GM23338 (cell line): ENCODE data around the gene FAM227B.

Experiments
- CREB1 ChIP-seq: fragments of 250-450 bp; sonication (Bioruptor Pico); IDR thresholded peaks from 2 replicates; pipeline ENCODE4 v1.5.0; 2020; ENCODE audit warnings: low read depth, mild to moderate bottlenecking, moderate library complexity
- CTCF ChIP-seq, 2 experiments: fragments of 200-600 bp in 1 of 2; sonication (generic) in 1 of 2; conservative IDR thresholded peaks; 2 replicates each; pipeline versions ENCODE4 v1.5.1 to v1.6.1; 2016 to 2017; ENCODE audit warnings: antibody characterized with exemption in 2 of 2, low read depth in 2 of 2, mild to moderate bottlenecking in 2 of 2, moderate library complexity in 1 of 2
- EZH2 ChIP-seq: fragments of 200-600 bp; sonication (generic); IDR thresholded peaks from one replicate; pipeline ENCODE4 v1.8.0; 2017; ENCODE audit warnings: antibody characterized with exemption, mild to moderate bottlenecking, low read depth; ENCODE audit not compliant: unreplicated experiment
- EZH2phosphoT487 ChIP-seq: fragments of 200-600 bp; sonication (generic); IDR thresholded peaks from one replicate; pipeline ENCODE4 v1.8.1; 2018; ENCODE audit warnings: antibody characterized with exemption; ENCODE audit not compliant: unreplicated experiment
- JUNB ChIP-seq: IDR thresholded peaks from one replicate; pipeline ENCODE4 v1.6.1; 2016; ENCODE audit warnings: antibody characterized with exemption; ENCODE audit not compliant: unreplicated experiment
- POLR2AphosphoS5 ChIP-seq: IDR thresholded peaks from 2 replicates; pipeline ENCODE4 v1.6.1; 2016; ENCODE audit warnings: antibody characterized with exemption, low read depth
- STAT1 ChIP-seq: IDR thresholded peaks from one replicate; pipeline ENCODE4 v1.6.1; 2016; ENCODE audit warnings: antibody characterized with exemption; ENCODE audit not compliant: unreplicated experiment
- ZNF114 ChIP-seq: fragments of 250-450 bp; sonication (Bioruptor Pico); IDR thresholded peaks from 2 replicates; pipeline ENCODE4 v1.5.0; 2020; ENCODE audit warnings: mild to moderate bottlenecking, moderate library complexity
- TF ChIP-seq, protein P1 (sequence below): IDR thresholded peaks from one replicate; pipeline ENCODE4 v1.6.1; 2018; ENCODE audit warnings: antibody characterized with exemption; ENCODE audit not compliant: unreplicated experiment
- TF ChIP-seq, protein P2 (sequence below): IDR thresholded peaks from 2 replicates; pipeline ENCODE4 v1.6.1; 2016; ENCODE audit warnings: antibody characterized with exemption
- TF ChIP-seq, protein P3 (sequence below): fragments of 250-450 bp; sonication (Bioruptor Pico); IDR thresholded peaks from 2 replicates; pipeline ENCODE4 v1.5.0; 2020; ENCODE audit warnings: mild to moderate bottlenecking, moderate library complexity

DNA sequence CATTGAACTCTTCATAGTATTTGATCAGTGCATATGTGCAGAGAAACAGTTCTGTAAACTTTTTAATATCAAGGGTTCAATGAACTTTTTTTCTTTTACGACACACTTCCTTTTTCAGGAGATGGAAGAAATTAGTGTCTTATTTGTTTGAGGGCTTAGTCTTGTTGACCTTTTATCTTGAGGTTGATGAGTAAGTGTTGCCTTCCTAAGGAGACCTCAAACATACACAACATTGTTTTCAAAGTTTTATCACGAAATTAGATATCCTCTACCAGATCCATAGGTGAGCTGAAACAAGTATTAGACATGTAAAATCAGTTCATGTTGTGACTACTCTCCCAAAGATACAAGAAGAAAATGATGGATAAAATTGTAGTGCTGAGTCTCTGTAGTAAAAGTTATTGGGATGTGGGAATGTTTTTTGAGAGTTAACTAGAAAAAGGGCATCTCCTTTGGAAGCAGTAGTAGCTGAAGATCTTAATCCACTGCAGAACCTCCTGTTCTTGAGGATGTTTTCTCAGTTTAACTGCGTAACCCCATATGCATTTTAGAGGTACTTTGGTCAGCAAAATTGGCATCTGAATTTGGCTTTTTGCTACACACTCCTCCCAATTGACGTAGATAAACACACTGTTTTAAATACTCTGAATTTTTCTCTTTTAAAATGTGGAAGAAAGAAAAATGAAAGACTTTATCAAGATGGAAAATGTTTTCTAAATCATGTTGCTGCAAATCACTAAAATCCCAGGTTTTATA lies 333.8 kb downstream of the FAM227B start:
- no peak for TF ChIP-seq EZH2phosphoT487
- TF ChIP-seq CREB1 (CRISPR knock-in tag), result no peak
- no peak for TF ChIP-seq CTCF (conservative IDR thresholded peaks at IDR 0.05; ENCODE audit: low read depth in 2 of 2)
- TF ChIP-seq JUNB, result no peak
- no peak for TF ChIP-seq EZH2
- no peak for TF ChIP-seq POLR2AphosphoS5
- TF ChIP-seq, protein P1, sequence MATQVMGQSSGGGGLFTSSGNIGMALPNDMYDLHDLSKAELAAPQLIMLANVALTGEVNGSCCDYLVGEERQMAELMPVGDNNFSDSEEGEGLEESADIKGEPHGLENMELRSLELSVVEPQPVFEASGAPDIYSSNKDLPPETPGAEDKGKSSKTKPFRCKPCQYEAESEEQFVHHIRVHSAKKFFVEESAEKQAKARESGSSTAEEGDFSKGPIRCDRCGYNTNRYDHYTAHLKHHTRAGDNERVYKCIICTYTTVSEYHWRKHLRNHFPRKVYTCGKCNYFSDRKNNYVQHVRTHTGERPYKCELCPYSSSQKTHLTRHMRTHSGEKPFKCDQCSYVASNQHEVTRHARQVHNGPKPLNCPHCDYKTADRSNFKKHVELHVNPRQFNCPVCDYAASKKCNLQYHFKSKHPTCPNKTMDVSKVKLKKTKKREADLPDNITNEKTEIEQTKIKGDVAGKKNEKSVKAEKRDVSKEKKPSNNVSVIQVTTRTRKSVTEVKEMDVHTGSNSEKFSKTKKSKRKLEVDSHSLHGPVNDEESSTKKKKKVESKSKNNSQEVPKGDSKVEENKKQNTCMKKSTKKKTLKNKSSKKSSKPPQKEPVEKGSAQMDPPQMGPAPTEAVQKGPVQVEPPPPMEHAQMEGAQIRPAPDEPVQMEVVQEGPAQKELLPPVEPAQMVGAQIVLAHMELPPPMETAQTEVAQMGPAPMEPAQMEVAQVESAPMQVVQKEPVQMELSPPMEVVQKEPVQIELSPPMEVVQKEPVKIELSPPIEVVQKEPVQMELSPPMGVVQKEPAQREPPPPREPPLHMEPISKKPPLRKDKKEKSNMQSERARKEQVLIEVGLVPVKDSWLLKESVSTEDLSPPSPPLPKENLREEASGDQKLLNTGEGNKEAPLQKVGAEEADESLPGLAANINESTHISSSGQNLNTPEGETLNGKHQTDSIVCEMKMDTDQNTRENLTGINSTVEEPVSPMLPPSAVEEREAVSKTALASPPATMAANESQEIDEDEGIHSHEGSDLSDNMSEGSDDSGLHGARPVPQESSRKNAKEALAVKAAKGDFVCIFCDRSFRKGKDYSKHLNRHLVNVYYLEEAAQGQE, result no peak
- TF ChIP-seq, protein P2, sequence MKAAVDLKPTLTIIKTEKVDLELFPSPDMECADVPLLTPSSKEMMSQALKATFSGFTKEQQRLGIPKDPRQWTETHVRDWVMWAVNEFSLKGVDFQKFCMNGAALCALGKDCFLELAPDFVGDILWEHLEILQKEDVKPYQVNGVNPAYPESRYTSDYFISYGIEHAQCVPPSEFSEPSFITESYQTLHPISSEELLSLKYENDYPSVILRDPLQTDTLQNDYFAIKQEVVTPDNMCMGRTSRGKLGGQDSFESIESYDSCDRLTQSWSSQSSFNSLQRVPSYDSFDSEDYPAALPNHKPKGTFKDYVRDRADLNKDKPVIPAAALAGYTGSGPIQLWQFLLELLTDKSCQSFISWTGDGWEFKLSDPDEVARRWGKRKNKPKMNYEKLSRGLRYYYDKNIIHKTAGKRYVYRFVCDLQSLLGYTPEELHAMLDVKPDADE, result no peak
- TF ChIP-seq, protein P3, sequence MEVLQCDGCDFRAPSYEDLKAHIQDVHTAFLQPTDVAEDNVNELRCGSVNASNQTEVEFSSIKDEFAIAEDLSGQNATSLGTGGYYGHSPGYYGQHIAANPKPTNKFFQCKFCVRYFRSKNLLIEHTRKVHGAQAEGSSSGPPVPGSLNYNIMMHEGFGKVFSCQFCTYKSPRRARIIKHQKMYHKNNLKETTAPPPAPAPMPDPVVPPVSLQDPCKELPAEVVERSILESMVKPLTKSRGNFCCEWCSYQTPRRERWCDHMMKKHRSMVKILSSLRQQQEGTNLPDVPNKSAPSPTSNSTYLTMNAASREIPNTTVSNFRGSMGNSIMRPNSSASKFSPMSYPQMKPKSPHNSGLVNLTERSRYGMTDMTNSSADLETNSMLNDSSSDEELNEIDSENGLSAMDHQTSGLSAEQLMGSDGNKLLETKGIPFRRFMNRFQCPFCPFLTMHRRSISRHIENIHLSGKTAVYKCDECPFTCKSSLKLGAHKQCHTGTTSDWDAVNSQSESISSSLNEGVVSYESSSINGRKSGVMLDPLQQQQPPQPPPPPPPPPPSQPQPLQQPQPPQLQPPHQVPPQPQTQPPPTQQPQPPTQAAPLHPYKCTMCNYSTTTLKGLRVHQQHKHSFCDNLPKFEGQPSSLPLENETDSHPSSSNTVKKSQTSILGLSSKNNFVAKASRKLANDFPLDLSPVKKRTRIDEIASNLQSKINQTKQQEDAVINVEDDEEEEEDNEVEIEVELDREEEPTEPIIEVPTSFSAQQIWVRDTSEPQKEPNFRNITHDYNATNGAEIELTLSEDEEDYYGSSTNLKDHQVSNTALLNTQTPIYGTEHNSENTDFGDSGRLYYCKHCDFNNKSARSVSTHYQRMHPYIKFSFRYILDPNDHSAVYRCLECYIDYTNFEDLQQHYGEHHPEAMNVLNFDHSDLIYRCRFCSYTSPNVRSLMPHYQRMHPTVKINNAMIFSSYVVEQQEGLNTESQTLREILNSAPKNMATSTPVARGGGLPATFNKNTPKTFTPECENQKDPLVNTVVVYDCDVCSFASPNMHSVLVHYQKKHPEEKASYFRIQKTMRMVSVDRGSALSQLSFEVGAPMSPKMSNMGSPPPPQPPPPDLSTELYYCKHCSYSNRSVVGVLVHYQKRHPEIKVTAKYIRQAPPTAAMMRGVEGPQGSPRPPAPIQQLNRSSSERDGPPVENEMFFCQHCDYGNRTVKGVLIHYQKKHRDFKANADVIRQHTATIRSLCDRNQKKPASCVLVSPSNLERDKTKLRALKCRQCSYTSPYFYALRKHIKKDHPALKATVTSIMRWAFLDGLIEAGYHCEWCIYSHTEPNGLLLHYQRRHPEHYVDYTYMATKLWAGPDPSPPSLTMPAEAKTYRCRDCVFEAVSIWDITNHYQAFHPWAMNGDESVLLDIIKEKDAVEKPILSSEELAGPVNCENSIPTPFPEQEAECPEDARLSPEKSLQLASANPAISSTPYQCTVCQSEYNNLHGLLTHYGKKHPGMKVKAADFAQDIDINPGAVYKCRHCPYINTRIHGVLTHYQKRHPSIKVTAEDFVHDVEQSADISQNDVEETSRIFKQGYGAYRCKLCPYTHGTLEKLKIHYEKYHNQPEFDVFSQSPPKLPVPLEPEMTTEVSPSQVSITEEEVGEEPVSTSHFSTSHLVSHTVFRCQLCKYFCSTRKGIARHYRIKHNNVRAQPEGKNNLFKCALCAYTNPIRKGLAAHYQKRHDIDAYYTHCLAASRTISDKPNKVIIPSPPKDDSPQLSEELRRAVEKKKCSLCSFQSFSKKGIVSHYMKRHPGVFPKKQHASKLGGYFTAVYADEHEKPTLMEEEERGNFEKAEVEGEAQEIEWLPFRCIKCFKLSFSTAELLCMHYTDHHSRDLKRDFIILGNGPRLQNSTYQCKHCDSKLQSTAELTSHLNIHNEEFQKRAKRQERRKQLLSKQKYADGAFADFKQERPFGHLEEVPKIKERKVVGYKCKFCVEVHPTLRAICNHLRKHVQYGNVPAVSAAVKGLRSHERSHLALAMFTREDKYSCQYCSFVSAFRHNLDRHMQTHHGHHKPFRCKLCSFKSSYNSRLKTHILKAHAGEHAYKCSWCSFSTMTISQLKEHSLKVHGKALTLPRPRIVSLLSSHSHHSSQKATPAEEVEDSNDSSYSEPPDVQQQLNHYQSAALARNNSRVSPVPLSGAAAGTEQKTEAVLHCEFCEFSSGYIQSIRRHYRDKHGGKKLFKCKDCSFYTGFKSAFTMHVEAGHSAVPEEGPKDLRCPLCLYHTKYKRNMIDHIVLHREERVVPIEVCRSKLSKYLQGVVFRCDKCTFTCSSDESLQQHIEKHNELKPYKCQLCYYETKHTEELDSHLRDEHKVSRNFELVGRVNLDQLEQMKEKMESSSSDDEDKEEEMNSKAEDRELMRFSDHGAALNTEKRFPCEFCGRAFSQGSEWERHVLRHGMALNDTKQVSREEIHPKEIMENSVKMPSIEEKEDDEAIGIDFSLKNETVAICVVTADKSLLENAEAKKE (CRISPR knock-in tag), result no peak
- no peak for TF ChIP-seq ZNF114 (CRISPR knock-in tag)
- TF ChIP-seq STAT1, result no peak
